ENCODE results near the gene MYLK3. TPM values are rescaled to one million over a fixed set of nuclear protein-coding genes. Genes with fewer than 3 reads are reported as not detected.
A peak's percentile ranks its signal among the peaks of the same experiment; 100 is the strongest.

MYLK3 gene
- total and polyA plus RNA-seq, 5 donors, result 143 to 543 (median 319) TPM

GRCh38 chr16:46721885-46722284, 26.3 kb downstream of the MYLK3 start:
- ATAC-seq (peak in 1 of 2 donors; percentile 17), DNase-seq (no peak)
- intact Hi-C loops (cut with DNase I), result no loop called here
- Histone ChIP-seq H3K27me3 (ENCODE audit: control insufficient read depth, insufficient read depth) (no peaks in the 10 kb centered on the region), H3K9me3 (ENCODE audit: control insufficient read depth, low read length) (no peaks in the 10 kb centered on the region), H3K27ac (ENCODE audit: low read length) (no peak overlapping the region), H3K4me1 (ENCODE audit: control insufficient read depth, insufficient read depth, low read length) (peaks cover 1% of the 10 kb centered on the region), H3K4me3 (ENCODE audit: low read length) (no peak overlapping the region)
- 85% methylated on average over 4 of the region's 4 CpGs for WGBS

GRCh38 chr16:46720619-46721018, 27.5 kb downstream of the MYLK3 start:
- WGBS, result 89% methylated on average over 2 of the region's 2 CpGs
- DNase-seq, result no peak
- Histone ChIP-seq H3K27me3 (ENCODE audit: control insufficient read depth, insufficient read depth) (no peaks in the 10 kb centered on the region), H3K27ac (ENCODE audit: low read length) (no peak overlapping the region), H3K4me1 (ENCODE audit: control insufficient read depth, insufficient read depth, low read length) (peaks cover 1% of the 10 kb centered on the region), H3K9me3 (ENCODE audit: control insufficient read depth, low read length) (no peaks in the 10 kb centered on the region), H3K4me3 (ENCODE audit: low read length) (no peak overlapping the region)
- intact Hi-C loops (cut with DNase I), result no loop called here
- ATAC-seq, result no peak

- H3K9me3 ChIP-seq (ENCODE audit: control insufficient read depth, low read length), result no peaks in the 10 kb centered on the region
- WGBS, result 89% methylated on average over 6 of the region's 6 CpGs
- no peak overlapping the region for H3K4me3 ChIP-seq (ENCODE audit: low read length)
- no peak overlapping the region for H3K27ac ChIP-seq (ENCODE audit: low read length)
- H3K4me1 ChIP-seq (ENCODE audit: control insufficient read depth, insufficient read depth, low read length), result peaks cover 1% of the 10 kb centered on the region
- ATAC-seq (peak in 1 of 2 donors; percentile 10), DNase-seq (no peak)
- no peaks in the 10 kb centered on the region for H3K27me3 ChIP-seq (ENCODE audit: control insufficient read depth, insufficient read depth)
- intact Hi-C loops (cut with DNase I), result no loop called here
Observed at GRCh38 chr16:46719528-46719927, 28.6 kb downstream of the MYLK3 start.

GRCh38 chr16:46718214-46718613, 29.9 kb downstream of the MYLK3 start:
- no peak overlapping the region for H3K27ac ChIP-seq (ENCODE audit: low read length)
- DNase-seq (no peak), ATAC-seq (no peak)
- 76% methylated on average over 8 of the region's 8 CpGs for WGBS
- H3K4me3 ChIP-seq (ENCODE audit: low read length), result no peak overlapping the region
- no peaks in the 10 kb centered on the region for H3K27me3 ChIP-seq (ENCODE audit: control insufficient read depth, insufficient read depth)
- intact Hi-C loops (cut with DNase I), result no loop called here
- no peaks in the 10 kb centered on the region for H3K9me3 ChIP-seq (ENCODE audit: control insufficient read depth, low read length)
- peaks cover 1% of the 10 kb centered on the region for H3K4me1 ChIP-seq (ENCODE audit: control insufficient read depth, insufficient read depth, low read length)

GRCh38 chr16:46717692-46718091, 30.5 kb downstream of the MYLK3 start:
- no peak for DNase-seq
- Histone ChIP-seq H3K4me3 (ENCODE audit: low read length) (no peak overlapping the region), H3K4me1 (ENCODE audit: control insufficient read depth, insufficient read depth, low read length) (peaks cover 1% of the 10 kb centered on the region), H3K9me3 (ENCODE audit: control insufficient read depth, low read length) (no peaks in the 10 kb centered on the region), H3K27me3 (ENCODE audit: control insufficient read depth, insufficient read depth) (no peaks in the 10 kb centered on the region), H3K27ac (ENCODE audit: low read length) (no peak overlapping the region)
- 73% methylated on average over 2 of the region's 2 CpGs for WGBS
- no peak for ATAC-seq
- intact Hi-C loops (cut with DNase I), result no loop called here

GRCh38 chr16:46715769-46716305, 32.3 kb downstream of the MYLK3 start:
- H3K9me3 ChIP-seq (ENCODE audit: control insufficient read depth, low read length), result no peaks in the 10 kb centered on the region
- no peaks in the 10 kb centered on the region for H3K27me3 ChIP-seq (ENCODE audit: control insufficient read depth, insufficient read depth)
- ATAC-seq (peak; percentile 42 to 63), DNase-seq (peak; percentile 34 to 83 (median 75))
- peak overlapping the region; percentile 50 for H3K27ac ChIP-seq (ENCODE audit: low read length)
- no peak overlapping the region for H3K4me3 ChIP-seq (ENCODE audit: low read length)
- peaks cover 1% of the 10 kb centered on the region for H3K4me1 ChIP-seq (ENCODE audit: control insufficient read depth, insufficient read depth, low read length)
- intact Hi-C loops (cut with DNase I), result no loop called here
- WGBS, result 44% methylated on average over 6 of the region's 6 CpGs

GRCh38 chr16:46714797-46715591, 33.1 kb downstream of the MYLK3 start:
- H3K4me1 ChIP-seq (ENCODE audit: control insufficient read depth, insufficient read depth, low read length), result peaks cover 1% of the 10 kb centered on the region
- no peaks in the 10 kb centered on the region for H3K9me3 ChIP-seq (ENCODE audit: control insufficient read depth, low read length)
- no peak for DNase-seq
- no peak for ATAC-seq
- H3K27ac ChIP-seq (ENCODE audit: low read length), result peak overlapping the region; percentile 50
- H3K4me3 ChIP-seq (ENCODE audit: low read length), result no peak overlapping the region
- no peaks in the 10 kb centered on the region for H3K27me3 ChIP-seq (ENCODE audit: control insufficient read depth, insufficient read depth)
- 79% methylated on average over 7 of the region's 7 CpGs for WGBS
- intact Hi-C loops (cut with DNase I), result no loop called here

GRCh38 chr16:46713634-46714033, 34.5 kb downstream of the MYLK3 start:
- Histone ChIP-seq H3K27me3 (ENCODE audit: control insufficient read depth, insufficient read depth) (no peaks in the 10 kb centered on the region), H3K4me1 (ENCODE audit: control insufficient read depth, insufficient read depth, low read length) (peaks cover 1% of the 10 kb centered on the region), H3K4me3 (ENCODE audit: low read length) (no peak overlapping the region), H3K27ac (ENCODE audit: low read length) (peak overlapping the region; percentile 37), H3K9me3 (ENCODE audit: control insufficient read depth, low read length) (no peaks in the 10 kb centered on the region)
- intact Hi-C loops (cut with DNase I), result no loop called here
- DNase-seq, result no peak
- 46% methylated on average over 3 of the region's 3 CpGs for WGBS
- no peak for ATAC-seq

GRCh38 chr16:46712911-46713310, 35.2 kb downstream of the MYLK3 start:
- Histone ChIP-seq H3K27ac (ENCODE audit: low read length) (peak overlapping the region; percentile 61), H3K4me1 (ENCODE audit: control insufficient read depth, insufficient read depth, low read length) (peaks cover 1% of the 10 kb centered on the region), H3K27me3 (ENCODE audit: control insufficient read depth, insufficient read depth) (no peaks in the 10 kb centered on the region), H3K9me3 (ENCODE audit: control insufficient read depth, low read length) (no peaks in the 10 kb centered on the region), H3K4me3 (ENCODE audit: low read length) (no peak overlapping the region)
- ATAC-seq (no peak), DNase-seq (no peak)
- WGBS, result 65% methylated on average over 3 of the region's 3 CpGs
- intact Hi-C loops (cut with DNase I), result no loop called here

GRCh38 chr16:46711106-46712058, 36.8 kb downstream of the MYLK3 start:
- Histone ChIP-seq H3K4me1 (ENCODE audit: control insufficient read depth, insufficient read depth, low read length) (no peaks in the 10 kb centered on the region), H3K27ac (ENCODE audit: low read length) (peak overlapping the region; percentile 85), H3K4me3 (ENCODE audit: low read length) (no peak overlapping the region), H3K9me3 (ENCODE audit: control insufficient read depth, low read length) (no peaks in the 10 kb centered on the region), H3K27me3 (ENCODE audit: control insufficient read depth, insufficient read depth) (no peaks in the 10 kb centered on the region)
- 55% methylated on average over 10 of the region's 10 CpGs for WGBS
- ATAC-seq (peak; percentile 78 to 81), DNase-seq (peak; percentile 56 to 85 (median 83))
- intact Hi-C loops (cut with DNase I), result no loop called here

Measured in right cardiac atrium (tissue), 5 donors.